Measurements from ENCODE around the gene TMED7.

Gene TMED7

DNA sequence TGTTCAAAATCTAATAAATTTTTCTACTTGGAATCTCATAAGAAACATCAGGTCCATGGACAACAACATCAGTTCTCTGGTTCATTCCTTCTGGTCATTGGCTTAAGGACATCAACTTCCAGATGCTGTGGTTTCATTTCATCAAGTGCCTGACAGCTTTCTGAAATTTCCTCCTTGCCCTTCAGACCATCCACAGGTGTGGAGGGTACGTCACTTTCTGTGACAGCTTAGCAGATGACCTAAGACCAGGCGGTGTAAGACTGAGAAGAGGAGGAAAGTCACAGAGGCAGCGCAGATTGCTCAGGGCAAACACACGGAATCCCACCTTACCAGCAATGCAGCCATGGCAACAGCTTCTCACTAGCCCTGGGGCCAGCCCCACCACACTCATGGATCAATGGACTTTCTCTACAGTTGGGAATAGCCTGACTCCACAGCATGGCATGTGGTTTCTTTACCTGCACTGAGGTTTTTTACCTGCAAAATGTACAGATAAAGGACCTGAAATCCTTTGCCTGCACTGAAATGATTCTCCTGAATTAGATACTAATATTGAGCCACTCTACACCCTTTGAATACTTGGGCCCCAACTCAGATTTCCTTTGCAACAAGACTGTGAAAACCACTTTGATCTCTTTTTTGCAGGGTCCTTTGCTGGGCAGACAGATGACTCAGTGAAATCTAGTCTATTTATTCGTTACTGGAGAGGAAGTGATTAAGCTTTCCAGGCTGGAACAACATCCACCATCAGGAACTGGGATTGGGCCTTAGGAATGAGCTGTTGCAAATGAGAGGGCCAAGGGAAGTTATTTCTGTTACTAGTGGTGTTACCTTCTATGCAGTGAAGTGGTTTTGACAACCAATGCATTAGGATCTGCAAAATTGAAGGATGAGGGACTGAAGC lies 50.4 kb downstream of the TMED7 start:
- CTCF ChIA-PET, result interaction anchor here (0.5 to 3.2 kb wide), 12 partner anchors 29 to 462 kb away, joined by 3 to 17 read pairs (median 4); no protein-coding TSS in a partner anchor
- TF ChIP-seq, protein P1, sequence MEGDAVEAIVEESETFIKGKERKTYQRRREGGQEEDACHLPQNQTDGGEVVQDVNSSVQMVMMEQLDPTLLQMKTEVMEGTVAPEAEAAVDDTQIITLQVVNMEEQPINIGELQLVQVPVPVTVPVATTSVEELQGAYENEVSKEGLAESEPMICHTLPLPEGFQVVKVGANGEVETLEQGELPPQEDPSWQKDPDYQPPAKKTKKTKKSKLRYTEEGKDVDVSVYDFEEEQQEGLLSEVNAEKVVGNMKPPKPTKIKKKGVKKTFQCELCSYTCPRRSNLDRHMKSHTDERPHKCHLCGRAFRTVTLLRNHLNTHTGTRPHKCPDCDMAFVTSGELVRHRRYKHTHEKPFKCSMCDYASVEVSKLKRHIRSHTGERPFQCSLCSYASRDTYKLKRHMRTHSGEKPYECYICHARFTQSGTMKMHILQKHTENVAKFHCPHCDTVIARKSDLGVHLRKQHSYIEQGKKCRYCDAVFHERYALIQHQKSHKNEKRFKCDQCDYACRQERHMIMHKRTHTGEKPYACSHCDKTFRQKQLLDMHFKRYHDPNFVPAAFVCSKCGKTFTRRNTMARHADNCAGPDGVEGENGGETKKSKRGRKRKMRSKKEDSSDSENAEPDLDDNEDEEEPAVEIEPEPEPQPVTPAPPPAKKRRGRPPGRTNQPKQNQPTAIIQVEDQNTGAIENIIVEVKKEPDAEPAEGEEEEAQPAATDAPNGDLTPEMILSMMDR (conservative IDR thresholded peaks at IDR 0.05; ENCODE audit: low read depth), result no peak
- peak; percentile 61 for DNase-seq (ENCODE audit: low spot score)
- POLR2A ChIA-PET (ENCODE audit: low non-redundant PET), result interaction anchor here (1.0 kb wide), 1 partner anchor 31 kb away, joined by 3 read pairs; the partner anchor contains the start of gene FEM1C
- no peak overlapping the region for H3K27ac ChIP-seq

DNA sequence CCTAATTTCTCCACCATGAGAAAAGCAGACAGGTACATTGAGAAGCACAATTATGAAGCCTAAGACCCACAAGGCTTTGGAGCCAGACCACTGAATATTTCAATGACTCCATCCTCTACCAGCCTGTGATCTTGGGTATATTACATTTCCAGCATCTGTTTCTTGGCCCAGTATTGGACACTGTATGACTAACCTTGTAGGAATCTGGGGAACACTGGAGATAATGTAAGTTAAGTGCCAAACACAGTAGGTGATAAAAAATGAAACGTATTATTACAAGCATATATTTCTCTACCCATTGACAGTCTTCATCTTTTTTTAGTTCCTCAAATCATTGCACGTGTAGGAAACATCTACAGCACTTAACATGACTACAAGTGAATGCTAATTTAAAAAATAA lies 52.7 kb downstream of the TMED7 start:
- DNase-seq (ENCODE audit: low spot score), result no peak
- ChIA-PET CTCF (no interaction called here), POLR2A (ENCODE audit: low non-redundant PET) (no interaction called here)
- H3K27ac ChIP-seq, result no peak overlapping the region
- TF ChIP-seq, protein P1 (conservative IDR thresholded peaks at IDR 0.05; ENCODE audit: low read depth), result no peak

DNA sequence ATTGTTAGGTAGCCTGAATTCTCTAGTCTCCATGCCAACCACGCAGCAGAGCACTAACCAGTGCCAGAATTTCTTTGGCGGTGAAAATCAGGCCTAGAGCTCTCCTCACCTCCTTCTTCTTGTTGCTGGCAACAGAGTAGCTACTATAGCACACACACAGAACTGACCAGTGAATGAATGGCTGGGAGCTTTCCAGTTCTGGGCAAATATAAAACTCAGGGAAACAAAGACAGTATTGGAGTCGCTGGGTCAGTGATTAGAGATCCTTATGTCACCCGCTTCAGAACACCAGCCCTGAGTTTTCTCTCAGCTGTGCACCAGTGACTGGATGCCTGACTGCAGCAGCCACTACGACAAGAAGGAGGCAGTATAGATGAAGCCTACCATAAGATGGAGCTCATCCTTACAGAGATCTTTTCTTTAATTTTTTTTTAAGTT lies 54.4 kb downstream of the TMED7 start:
- POLR2A ChIA-PET (ENCODE audit: low non-redundant PET), result no interaction called here
- TF ChIP-seq, protein P1 (conservative IDR thresholded peaks at IDR 0.05; ENCODE audit: low read depth), result no peak
- no peak for DNase-seq (ENCODE audit: low spot score)
- H3K27ac ChIP-seq, result no peak overlapping the region
- CTCF ChIA-PET, result interaction anchor here (0.8 kb wide), 1 partner anchor 30 kb away, joined by 3 read pairs; no protein-coding TSS in a partner anchor

- TF ChIP-seq, protein P1 (conservative IDR thresholded peaks at IDR 0.05; ENCODE audit: low read depth), result no peak
- CTCF ChIA-PET, result no interaction called here
- no peak for DNase-seq (ENCODE audit: low spot score)
- H3K27ac ChIP-seq, result no peak overlapping the region
- POLR2A ChIA-PET (ENCODE audit: low non-redundant PET), result no interaction called here
These were observed 57.2 kb downstream of the TMED7 start for GRCh38 chr5:115568668-115569067.

- ChIA-PET CTCF (no interaction called here), POLR2A (ENCODE audit: low non-redundant PET) (no interaction called here)
- TF ChIP-seq, protein P1 (conservative IDR thresholded peaks at IDR 0.05; ENCODE audit: low read depth), result no peak
- H3K27ac ChIP-seq, result no peak overlapping the region
- no peak for DNase-seq (ENCODE audit: low spot score)
These were observed 60.6 kb downstream of the TMED7 start for GRCh38 chr5:115565233-115565632.

Data from RWPE1 (cell line).